ENCODE results near the gene SUCLG2.

DNA sequence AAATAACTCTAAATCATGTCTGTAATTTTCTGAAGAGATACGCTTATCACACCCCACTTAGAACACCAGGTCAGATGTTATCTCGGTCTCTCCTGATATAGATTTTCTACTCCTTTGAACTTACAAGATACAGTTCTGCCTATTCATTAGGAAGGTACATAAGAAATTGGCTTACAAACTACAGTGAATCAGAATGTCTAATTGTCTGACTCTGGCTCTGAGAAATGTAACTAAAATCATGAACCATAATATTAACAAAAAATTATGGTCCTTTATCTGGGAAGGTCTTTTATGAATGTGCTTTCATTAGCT, 235.2 kb downstream of the SUCLG2 start:
- TF ChIP-seq POLR2AphosphoS5 (IDR thresholded peaks at IDR 0.05; ENCODE audit: insufficient read depth in 1 of 2, low read depth in 1 of 2): no peak
- TF ChIP-seq POLR2A (IDR thresholded peaks at IDR 0.05): no peak
